Subcutaneous abdominal adipose tissue (tissue), 5 donors: ENCODE measurements around the gene SLC25A34.

Source experiments
- H3K27ac ChIP-seq: one replicate; pipeline ENCODE4 v1.7.0; 2013; ENCODE audit warnings: low read depth, mild to moderate bottlenecking, inconsistent platforms, low read length, moderate library complexity
- H3K27me3 ChIP-seq, 5 donors: one replicate each; pipeline ENCODE4 v1.7.0; 2013; ENCODE audit warnings: low read length in 5 of 5, inconsistent platforms in 1 of 5; ENCODE audit not compliant: control insufficient read depth in 5 of 5, insufficient read depth in 4 of 5
- H3K36me3 ChIP-seq, 5 donors: one replicate each; pipeline ENCODE4 v1.7.0; 2013; ENCODE audit warnings: low read length in 5 of 5; ENCODE audit not compliant: control insufficient read depth in 5 of 5, insufficient read depth in 5 of 5
- H3K4me1 ChIP-seq, 5 donors: one replicate each; pipeline ENCODE4 v1.7.0; 2013; ENCODE audit warnings: low read length in 5 of 5, mild to moderate bottlenecking in 3 of 5, moderate library complexity in 1 of 5; ENCODE audit not compliant: control insufficient read depth in 5 of 5, insufficient read depth in 5 of 5
- H3K4me3 ChIP-seq, 5 donors: one replicate each; pipeline ENCODE4 v1.7.0; 2013; ENCODE audit warnings: low read length in 5 of 5, low read depth in 1 of 5
- H3K9ac ChIP-seq, 5 donors: one replicate each; pipeline ENCODE4 v1.7.0; 2013; ENCODE audit warnings: low read length in 5 of 5, mild to moderate bottlenecking in 4 of 5, moderate library complexity in 3 of 5
- H3K9me3 ChIP-seq, 5 donors: one replicate each; pipeline ENCODE4 v1.7.0; 2013; ENCODE audit warnings: low read length in 5 of 5; ENCODE audit not compliant: control insufficient read depth in 5 of 5
- donor health status: healthy.
- donor health status: healthy.
- donor health status: healthy.
- donor health status: healthy.
- donor health status: healthy.

Gene SLC25A34

GRCh38 chr1:15709226-15709625, 26.8 kb upstream of the SLC25A34 start:
- Histone ChIP-seq H3K27me3 (no peaks in the 10 kb centered on the region), H3K4me1 (peaks cover 0 to 20% (median 13%) of the 10 kb centered on the region in 5 donors), H3K27ac (no peak overlapping the region), H3K4me3 (no peak overlapping the region), H3K36me3 (peaks cover 0 to 12% (median 9%) of the 10 kb centered on the region in 5 donors), H3K9me3 (no peaks in the 10 kb centered on the region), H3K9ac (no peak overlapping the region)

- Histone ChIP-seq H3K36me3 (peaks cover 0 to 17% (median 14%) of the 10 kb centered on the region in 5 donors), H3K9ac (no peak overlapping the region), H3K4me3 (no peak overlapping the region), H3K4me1 (peaks cover 0 to 16% (median 13%) of the 10 kb centered on the region in 5 donors), H3K27ac (no peak overlapping the region), H3K9me3 (no peaks in the 10 kb centered on the region), H3K27me3 (no peaks in the 10 kb centered on the region)
Measured at GRCh38 chr1:15712168-15712567, 23.9 kb upstream of the SLC25A34 start.

GRCh38 chr1:15714406-15715136, 21.5 kb upstream of the SLC25A34 start:
- peak overlapping the region in 1 of 5 donors; percentile 56 for H3K9ac ChIP-seq
- H3K9me3 ChIP-seq: no peaks in the 10 kb centered on the region
- H3K27ac ChIP-seq: no peak overlapping the region
- peak overlapping the region in 1 of 5 donors; percentile 40 for H3K4me3 ChIP-seq
- peaks cover 2 to 40% (median 33%) of the 10 kb centered on the region in 5 donors for H3K36me3 ChIP-seq
- H3K27me3 ChIP-seq: no peaks in the 10 kb centered on the region
- peaks cover 0 to 18% (median 9%) of the 10 kb centered on the region in 5 donors for H3K4me1 ChIP-seq

- no peak overlapping the region for H3K9ac ChIP-seq
- H3K4me1 ChIP-seq: peaks cover 0 to 23% (median 9%) of the 10 kb centered on the region in 5 donors
- H3K27ac ChIP-seq: no peak overlapping the region
- H3K4me3 ChIP-seq: no peak overlapping the region
- no peaks in the 10 kb centered on the region for H3K27me3 ChIP-seq
- H3K9me3 ChIP-seq: no peaks in the 10 kb centered on the region
- H3K36me3 ChIP-seq: peaks cover 2 to 66% (median 57%) of the 10 kb centered on the region in 5 donors
Measured at GRCh38 chr1:15717418-15718125, 18.5 kb upstream of the SLC25A34 start.

- Histone ChIP-seq H3K27ac (no peak overlapping the region), H3K4me1 (peaks cover 0 to 29% (median 15%) of the 10 kb centered on the region in 5 donors), H3K9me3 (no peaks in the 10 kb centered on the region), H3K27me3 (no peaks in the 10 kb centered on the region), H3K36me3 (peaks cover 2 to 72% (median 60%) of the 10 kb centered on the region in 5 donors), H3K4me3 (no peak overlapping the region), H3K9ac (no peak overlapping the region)
Measured at GRCh38 chr1:15718199-15718601, 17.9 kb upstream of the SLC25A34 start.

- H3K9ac ChIP-seq: no peak overlapping the region
- H3K4me1 ChIP-seq: peaks cover 0 to 31% (median 16%) of the 10 kb centered on the region in 5 donors
- H3K27ac ChIP-seq: no peak overlapping the region
- H3K27me3 ChIP-seq: no peaks in the 10 kb centered on the region
- H3K4me3 ChIP-seq: no peak overlapping the region
- H3K36me3 ChIP-seq: peaks cover 2 to 82% (median 64%) of the 10 kb centered on the region in 5 donors
- H3K9me3 ChIP-seq: no peaks in the 10 kb centered on the region
Measured at GRCh38 chr1:15719381-15720120, 16.5 kb upstream of the SLC25A34 start.

GRCh38 chr1:15720861-15721260, 15.2 kb upstream of the SLC25A34 start:
- no peak overlapping the region for H3K9ac ChIP-seq
- peaks cover 2 to 94% (median 77%) of the 10 kb centered on the region in 5 donors for H3K36me3 ChIP-seq

GRCh38 chr1:15722411-15722810, 13.6 kb upstream of the SLC25A34 start:
- H3K36me3 ChIP-seq: peaks cover 2 to 94% (median 79%) of the 10 kb centered on the region in 5 donors
- H3K27ac ChIP-seq: peak overlapping the region; percentile 58

More at GRCh38 chr1:15720861-15721260, 15.2 kb upstream of the SLC25A34 start:
- H3K9me3 ChIP-seq: no peaks in the 10 kb centered on the region
- H3K27me3 ChIP-seq: no peaks in the 10 kb centered on the region
- no peak overlapping the region for H3K4me3 ChIP-seq
- H3K27ac ChIP-seq: no peak overlapping the region
- peaks cover 0 to 25% (median 11%) of the 10 kb centered on the region in 5 donors for H3K4me1 ChIP-seq

GRCh38 chr1:15722836-15723532, 13.1 kb upstream of the SLC25A34 start:
- Histone ChIP-seq H3K27me3 (no peaks in the 10 kb centered on the region), H3K4me3 (no peak overlapping the region), H3K9ac (peak overlapping the region in 2 of 5 donors; percentile 28 to 42), H3K9me3 (no peaks in the 10 kb centered on the region), H3K36me3 (peaks cover 2 to 94% (median 79%) of the 10 kb centered on the region in 5 donors), H3K27ac (peak overlapping the region; percentile 58), H3K4me1 (peaks cover 0 to 22% (median 11%) of the 10 kb centered on the region in 5 donors)

More at GRCh38 chr1:15722411-15722810, 13.6 kb upstream of the SLC25A34 start:
- H3K9ac ChIP-seq: peak overlapping the region in 2 of 5 donors; percentile 28 to 42
- peaks cover 0 to 25% (median 11%) of the 10 kb centered on the region in 5 donors for H3K4me1 ChIP-seq
- no peaks in the 10 kb centered on the region for H3K9me3 ChIP-seq
- no peak overlapping the region for H3K4me3 ChIP-seq
- no peaks in the 10 kb centered on the region for H3K27me3 ChIP-seq
